Retina (tissue), 1 donor: ENCODE measurements around the gene RPS14.

Experiments used
- DNase-seq: peaks from one replicate; pipeline ENCODE4 v3.0.0-alpha.2; 2016

Gene RPS14

DNA sequence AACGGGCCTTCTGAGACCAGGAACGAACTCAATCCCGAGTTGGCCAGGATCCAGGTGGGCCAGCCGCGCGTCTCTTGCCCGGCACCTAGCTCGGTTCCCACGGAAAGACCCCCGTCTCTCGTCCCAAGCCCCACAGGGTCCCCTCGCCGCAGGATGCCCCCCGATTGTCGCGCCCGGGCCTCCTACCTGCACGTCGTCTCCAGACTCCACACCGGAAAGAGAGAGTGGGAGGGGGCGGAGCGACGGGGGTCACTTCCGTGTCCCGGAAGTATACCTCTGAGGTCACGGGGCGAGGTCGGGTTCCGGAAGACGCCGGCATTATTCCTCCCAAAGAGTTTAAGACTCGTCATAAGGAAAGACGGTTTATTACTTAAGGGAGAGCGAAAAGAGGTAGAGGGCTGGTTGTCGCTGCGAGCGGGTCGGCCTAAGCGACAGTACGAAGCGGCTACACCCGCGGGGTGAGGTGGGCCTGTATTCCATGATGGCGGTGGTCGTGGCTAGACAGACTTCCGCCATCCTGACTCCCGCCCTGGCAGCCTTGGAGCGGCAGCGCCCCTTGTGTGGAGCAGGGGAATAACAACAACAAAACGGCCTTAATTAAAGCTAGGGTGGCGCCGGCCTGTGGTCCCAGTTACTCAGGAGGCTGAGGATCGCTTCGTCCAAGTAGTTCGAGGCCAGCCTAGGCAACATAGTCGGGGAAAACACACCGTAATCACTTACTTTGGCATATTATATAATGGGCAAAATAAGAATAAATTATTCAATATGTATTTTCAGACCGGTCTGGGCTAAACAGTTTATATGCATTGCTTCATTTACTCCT is at the start of gene RPS14:
Gene RPS14, minus strand, starts transcription at position 223 of the 823 bp plus-strand sequence. CDS start 2,006 bp downstream, outside the sequence.
- peak; percentile 100 for DNase-seq

DNA sequence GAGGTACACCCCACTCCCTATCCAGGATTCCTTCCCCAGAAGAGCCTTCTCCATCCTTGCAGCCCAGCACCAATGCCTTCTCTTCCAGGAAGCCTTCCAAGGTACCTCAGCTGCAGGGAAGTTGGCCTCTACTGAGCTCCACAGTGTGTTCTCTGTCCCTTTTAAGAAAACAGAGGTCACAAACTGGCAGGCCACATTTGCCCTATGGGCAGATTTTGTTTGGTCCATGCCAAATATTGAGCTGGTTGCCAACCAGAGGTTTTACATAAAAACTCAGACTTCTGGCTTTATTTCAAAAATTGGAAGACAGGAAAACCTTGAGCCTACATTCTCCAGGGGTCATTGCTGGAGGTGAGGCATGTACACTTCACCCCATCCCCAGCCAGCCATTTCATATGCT is 49.4 kb upstream of the RPS14 start:
- no peak for DNase-seq

DNA sequence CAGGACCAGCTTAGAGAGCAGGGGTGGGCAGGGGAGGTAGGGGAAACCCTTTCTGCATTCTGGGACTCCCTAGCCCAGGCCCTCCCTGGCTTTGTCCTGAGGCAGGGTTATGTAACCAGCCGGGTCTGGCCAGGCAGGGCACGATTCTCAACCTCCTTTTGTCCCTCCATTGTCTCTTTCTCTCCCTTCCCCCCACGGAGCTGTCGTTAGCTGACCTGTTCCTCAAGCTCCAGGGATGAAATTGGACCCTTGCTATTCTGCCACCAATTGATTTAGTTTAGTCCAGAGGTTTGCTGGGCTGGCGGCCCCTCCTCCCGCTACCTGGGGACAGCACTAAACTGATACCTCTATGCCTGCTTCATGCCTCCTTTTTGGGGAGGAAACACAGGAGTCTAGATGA is 49.0 kb upstream of the RPS14 start:
- DNase-seq: no peak

DNA sequence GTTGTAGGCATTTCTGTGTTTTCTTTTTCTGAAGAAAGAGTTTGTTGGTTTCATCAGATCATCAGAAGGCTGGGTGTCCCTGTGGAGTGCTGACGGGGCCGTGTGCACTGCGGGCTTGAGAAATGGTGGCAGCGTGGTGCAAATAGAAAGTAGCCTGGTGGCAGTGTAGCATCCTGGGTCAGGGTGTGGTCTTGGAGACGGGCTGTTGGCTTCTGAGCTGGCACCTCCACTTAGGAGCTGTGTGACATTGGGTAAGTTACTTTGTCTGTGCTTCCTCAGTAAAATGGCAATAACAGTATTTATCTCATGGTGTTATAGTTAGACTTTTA is 48.4 kb upstream of the RPS14 start:
- no peak for DNase-seq

DNA sequence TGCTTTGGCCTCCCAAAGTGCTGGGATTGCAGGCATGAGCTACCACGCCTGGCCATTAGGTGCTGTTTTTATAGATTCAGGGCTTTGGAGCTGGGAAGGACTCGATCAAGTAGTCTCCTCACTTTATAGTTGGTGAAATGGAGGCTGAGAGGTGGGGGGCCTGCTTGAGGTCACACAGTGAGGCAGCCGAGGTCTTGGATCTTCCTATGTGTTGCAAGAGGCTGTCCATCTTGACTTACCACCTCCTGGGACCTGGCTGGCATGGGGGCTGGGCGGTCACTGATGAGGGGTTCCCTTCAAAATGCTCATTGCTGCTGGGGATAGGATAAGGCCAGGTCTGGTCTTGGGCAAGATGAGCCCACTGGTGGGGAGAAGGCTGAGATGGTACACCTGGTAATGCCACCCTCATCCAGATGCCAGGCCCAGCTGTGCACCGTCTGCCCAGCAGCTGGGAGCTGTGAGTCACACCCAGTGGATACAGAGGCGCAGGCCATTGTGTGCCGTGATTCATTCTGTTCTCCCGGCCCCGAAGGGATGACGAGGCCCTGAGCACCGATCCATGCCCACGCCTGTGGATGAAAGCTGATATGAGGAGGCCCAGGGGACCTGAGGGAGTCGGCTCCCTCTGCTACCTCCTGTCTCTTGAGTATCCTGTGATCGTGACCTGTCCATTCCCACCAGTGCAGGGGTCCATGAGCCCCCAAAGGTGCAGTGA is 47.9 kb upstream of the RPS14 start:
- DNase-seq: no peak

DNA sequence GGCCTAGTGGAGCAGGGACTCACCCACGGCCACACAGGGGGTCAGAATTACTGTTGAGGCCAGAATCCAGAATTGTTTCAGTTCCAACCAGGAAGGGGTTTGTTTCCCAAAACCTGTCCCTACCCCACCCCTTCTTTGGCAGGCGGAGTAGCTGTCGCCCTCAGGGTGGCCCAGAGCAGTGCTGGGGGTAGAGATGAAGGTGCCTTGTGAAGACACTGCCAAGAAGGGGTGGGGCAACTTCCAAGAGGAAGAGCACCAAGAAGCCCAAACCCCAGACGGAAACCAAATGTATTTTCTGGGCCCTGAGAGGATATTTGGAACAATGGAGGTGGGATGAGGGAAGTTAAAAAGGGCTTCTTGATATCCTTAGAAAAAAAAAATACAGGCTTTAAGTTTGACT is 47.0 kb upstream of the RPS14 start:
- no peak for DNase-seq

DNA sequence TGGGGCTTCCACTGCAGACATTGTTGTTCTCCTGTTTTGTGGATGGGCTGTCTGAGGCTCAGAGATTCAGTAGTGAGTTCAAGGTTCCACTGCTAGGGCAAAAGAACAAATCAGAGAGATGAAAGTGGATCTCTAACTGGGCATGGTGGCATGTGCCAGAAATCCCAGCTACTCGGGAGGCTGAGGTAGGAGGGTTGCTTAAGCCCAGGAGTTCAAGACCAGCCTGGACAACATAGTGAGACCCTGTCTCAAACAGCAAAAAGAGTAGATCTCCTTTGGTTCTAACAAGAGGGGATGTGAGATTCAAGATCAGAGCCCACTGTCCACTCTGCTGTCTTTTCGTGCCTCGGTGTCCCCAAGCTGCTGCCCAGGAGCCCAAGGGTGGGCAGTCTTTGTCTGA is 46.6 kb upstream of the RPS14 start:
- no peak for DNase-seq

DNA sequence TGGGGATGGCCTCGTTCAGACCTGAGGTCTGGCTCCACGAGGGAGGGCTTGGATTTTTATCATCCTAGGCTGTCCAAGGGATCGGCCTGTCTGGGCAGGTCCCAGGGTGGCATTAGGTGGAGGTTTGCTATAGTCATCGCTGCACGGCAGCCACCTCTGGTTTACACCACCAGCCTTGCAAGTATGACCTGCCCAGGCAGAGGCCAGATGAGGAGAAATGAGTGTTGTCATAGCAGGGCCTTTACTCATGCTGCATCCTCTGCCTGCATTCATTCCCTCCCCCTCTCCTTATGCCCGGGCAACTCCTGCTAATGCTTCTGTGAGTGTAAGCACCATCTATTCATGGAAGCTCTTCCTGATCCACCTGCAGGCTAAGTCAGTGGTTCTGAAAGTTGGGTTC is 43.1 kb upstream of the RPS14 start:
- no peak for DNase-seq

DNA sequence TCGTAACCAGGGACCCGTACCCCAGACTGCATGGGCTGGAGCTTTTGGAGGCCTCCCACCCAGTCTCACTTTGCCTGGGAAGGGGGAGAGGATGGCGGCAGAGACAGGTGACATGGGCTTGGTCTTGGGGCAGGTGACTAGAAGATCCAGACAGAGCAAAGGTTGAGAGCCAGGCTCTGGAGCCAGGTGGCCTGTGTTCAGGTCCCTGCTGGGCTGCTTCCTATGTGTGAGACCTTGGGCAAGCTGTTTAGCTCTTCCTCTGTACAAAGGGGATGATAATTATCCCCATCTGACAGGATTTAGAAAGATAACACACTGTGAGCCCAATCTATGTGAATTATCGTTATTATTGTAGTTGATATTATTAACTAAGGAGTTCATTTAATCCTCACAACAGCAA is 42.3 kb upstream of the RPS14 start:
- no peak for DNase-seq

DNA sequence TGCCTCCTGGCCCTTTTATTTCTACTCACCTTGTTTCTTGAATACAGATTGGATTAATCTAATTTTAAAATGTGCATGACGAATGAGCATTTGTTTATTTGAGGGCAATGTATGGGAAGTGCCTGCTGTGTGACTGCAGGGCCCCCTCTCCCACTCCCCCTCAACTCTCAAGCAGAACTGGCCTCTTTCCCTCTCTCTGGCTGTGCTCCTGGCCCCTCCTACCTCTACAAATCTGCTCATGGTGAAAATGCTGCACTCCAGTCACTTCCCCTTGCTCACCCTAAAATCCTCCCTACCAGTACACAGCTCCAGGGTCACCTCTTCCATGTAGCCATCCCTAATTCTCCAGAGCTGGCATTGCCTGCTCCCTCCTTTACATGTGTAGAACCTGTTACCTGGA is 41.2 kb upstream of the RPS14 start:
- DNase-seq: no peak

DNA sequence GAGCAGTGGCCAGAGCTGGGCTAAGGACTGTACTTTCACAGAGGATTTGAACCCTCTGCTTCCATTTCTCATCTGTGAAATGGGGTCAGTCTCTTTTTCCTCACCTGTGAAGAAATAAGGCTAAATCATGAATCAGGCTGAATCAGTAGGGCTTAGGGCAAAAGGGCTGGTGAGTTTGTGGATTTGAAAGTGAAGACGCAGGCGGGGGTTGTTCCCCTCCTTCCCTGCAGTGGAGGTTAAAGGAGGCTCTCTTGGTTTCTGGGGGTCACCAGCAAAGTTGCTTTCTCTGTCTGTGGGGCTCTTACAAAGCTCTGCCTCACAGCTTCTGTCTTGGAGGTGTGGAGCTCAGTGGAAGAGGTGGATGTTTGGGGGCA is 40.7 kb upstream of the RPS14 start:
- no peak for DNase-seq

DNA sequence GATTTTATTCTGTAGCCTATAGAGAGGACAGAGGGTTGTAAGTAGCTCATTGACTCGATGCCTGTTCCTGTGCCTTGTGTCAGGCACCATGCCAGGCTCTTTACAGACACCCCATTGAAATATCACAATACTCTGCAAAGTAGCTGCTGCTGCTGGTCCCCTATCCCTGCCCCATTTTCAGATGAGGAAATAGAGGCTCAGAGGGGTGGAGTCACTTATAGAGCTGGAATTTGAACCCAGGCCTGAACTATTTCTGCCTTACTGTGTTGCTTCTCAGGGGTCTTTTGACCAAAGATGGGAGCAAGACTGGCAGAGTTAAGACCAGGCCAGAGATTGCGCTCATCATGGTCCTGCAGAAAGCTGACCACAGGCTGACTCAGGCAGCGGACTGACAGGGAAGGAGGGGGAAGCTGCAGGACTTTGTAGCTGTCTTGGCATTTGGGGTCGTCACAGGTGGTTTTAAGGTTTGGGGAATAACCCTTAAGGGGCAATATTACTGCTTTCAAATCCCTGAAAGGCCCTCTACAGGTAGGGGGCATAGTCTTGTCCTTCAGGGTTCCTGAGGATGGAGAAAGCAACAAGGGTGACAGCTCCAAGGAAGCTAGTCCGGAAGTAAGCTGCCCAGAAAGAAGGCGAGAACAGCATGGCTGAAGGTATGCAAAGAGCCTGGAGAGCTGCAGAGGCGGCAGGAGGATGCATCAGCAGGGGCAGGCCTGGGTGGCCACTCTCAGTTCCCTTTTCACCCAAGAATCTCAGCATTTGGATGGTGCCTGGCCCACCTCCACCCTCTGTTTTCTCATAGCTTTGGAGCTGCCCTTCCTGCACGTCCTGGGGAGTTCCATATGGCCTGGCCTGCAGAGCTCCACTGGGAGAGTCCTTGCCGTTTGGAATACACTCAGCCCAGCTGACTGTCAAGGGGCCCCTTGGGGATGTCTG is 40.1 kb upstream of the RPS14 start:
- no peak for DNase-seq

DNA sequence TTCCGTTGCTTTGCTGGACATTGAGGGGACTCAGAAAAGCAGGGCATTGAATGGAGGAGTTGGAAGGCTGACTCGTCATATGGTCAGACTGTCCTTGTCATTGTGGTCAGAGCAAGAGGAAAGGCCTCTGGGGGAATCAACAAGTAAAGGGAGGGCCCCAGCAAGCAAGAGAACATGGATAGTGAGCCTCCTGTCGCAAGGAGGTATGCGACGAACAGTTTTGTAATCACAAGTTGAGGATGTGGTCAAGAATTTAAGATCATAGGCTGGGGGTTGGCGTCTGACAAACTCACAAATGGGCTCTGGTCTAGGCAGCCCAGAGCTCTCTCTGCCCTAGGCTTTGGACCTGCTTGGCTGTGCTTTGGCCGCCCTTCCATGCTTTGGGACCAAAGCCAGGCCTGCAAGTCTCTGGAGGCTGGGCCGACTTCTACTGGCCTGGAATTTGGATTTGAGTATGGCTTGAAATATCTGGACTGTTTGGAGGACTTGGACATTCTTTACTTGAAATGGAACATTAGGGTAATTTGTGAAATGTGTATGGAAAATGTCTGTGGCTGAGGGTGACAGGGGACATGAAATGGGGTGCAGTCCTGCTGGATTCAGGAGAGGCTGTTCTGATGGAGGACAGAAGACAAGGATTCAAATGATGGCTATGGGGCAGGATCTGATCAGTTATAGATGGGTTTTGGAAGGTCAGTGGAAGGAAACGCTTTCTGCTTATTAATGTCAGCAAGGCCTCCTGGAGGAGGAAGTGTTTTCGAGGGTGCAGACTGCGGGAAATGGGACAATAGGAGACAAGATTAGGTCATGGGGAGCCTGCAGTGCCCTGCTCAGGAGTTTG is 39.2 kb upstream of the RPS14 start:
- no peak for DNase-seq

DNA sequence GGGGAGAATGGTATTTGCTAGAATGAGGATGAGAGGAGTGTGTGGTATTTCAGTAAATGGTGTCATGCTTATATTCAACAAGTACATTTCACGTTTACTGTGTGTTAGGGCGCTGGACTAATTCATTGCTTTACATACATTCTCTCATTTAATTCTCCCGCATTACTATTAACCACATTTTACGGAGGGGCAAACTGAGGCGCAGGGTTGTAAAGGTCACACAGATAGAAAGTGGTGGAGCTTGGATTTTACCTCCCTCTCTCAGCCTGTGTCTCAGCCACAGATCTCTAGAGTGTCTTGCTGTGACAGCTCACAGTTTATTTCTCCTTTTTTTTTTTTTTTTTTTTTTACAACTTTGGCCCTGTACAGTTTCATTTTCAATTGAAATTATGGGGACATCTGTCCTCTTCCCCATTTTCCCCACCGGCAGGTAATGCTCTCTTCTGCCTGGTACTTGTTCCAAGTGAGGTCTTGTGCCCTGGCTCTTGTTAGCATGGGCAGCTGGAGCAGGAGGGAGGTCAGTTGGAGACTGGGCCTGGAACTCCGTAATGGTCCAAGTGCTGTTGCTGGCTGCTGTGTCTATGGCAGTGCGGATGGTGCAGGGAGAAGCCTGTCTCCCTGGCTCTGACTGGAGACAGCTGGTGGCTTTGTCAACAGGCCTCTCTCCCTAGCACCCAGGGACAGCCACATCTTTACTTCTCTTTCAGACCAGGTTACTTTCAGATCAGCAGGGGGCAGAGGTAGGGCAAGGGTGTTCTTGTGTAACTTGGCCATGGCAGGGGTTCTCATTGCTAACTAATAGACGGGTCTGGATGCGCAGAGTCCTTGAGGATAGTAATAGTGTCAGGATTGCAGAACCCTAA is 37.9 kb upstream of the RPS14 start:
- no peak for DNase-seq

DNA sequence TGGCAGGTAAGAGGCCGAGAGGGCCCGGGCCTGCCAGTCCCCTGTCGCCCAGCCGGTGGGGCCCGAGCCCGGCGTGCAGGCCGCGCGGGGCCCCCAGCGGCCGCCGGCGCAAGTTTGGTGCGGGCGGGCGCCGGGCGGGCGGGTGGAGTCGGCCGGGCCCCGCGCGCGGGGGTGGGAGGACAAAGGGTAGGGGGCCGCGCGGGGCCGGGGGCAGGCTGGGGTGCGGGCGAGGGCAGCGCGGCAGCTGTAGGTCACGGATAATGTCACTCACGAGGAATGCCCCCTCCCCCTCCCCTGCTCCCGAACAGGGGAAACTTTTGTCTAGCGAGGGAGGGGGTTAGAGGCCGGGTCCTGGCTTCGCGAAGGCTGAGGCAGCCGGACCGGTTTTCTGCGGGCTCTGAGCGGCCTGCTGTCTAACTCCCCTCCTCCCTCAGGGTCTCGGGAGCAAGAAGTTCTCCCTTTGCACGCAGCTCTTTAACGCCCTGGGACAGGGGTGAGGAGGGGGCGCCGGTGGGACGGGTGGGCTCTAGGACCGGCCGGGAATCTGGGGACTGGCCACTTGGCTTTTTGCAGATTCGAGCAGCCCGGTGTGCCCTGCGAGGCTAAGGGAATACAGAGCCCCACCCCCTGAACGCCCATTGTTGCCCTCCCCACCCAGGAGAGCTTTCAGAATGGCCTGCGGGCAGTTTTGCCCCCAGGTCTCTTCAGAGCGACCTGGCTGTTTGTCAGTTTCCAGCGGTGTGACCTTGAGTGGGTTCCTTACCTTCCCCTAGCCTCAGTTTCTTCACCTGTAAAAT is 37.1 kb upstream of the RPS14 start:
- DNase-seq: peak; percentile 87

DNA sequence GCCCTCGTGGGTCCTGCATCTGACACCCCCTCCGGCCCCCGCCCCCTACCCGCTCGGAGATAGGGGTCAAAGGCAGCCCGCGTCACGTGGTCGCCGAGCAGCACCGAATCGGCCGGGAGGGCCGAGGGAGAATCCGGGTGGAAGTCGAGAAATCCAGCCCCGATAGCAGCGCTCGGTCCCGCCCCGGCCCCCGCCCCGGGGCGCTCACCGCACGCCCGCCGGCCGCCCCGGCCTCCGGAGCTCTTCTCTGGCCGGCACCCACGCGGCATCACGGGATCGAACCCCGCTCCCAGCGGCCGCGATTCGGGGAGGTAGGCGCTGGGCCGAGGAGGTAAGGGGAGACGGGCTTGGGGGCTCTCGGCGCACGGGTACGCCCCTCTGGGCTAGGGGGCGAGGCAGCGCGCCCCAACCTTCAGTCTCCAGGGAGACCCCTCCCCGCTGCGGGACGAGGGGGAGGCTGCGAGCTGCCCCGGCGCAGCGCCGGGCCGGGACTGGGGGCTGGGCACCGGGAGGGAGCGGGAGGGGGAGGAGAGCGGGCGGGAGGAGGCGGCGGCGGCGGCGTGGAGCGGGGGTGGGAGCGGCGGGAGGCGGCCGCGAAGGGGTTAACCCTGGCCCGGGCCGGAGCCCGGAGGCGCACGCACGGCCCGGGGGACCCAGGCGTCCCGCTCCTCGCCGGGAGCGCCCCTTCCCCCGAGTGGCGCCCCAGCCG is 36.3 kb upstream of the RPS14 start:
- DNase-seq: peak; percentile 70

DNA sequence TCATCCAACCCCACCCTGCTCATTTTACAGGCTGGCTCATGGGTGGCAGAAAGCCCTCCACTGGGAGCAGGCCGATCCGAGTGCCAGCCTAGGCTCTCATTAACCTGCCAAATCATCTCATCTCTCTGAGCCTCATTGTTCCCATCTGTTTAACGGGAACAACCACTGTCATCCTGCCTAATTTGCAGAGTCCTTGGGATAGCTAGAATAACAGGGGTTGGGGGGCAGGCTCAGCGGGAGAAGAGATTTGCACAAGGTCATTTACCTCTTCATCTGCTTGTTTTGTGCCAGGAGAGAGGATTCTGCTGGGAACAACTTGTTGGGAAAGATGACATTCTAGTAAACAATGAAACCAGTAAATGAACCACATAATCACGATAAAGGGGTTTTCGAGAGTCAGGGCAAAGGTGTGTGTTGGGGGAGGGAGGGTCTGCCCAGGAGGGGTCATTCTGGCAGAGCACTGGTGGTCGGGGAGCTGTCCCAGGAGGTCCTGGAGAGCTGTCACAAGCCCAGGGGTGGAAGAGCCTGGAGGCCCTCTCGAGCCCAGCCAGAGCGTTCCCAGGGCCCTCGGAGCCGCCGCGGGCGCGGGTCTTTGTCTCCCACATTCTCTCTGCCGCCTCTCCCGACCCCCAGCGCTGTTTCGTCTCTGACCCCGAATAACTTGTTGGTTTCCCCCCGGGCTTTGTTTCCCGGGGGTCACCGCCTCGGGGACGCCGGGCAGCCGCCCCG is 35.6 kb upstream of the RPS14 start:
- peak; percentile 82 for DNase-seq

DNA sequence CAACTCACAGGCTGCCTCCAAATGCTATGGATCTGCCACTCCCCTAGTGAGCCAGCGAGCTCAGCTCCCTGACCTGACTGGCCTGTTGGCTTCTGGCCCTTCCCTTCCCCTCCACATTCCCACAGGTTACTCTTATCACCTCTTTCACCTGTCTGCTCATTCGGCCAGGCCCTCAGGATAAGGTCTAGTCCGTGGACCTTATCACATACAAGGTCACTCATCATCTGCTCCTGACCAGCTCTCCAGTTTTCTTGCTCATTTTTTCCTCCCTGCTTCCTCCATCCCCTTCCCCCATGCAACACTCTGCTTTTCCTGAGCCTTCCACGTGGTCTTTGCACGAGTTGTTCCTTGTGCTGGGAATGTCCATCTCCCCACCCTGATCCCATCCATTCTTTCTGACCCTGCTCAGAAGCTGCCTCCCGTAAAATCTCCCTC is 32.5 kb upstream of the RPS14 start:
- no peak for DNase-seq

DNA sequence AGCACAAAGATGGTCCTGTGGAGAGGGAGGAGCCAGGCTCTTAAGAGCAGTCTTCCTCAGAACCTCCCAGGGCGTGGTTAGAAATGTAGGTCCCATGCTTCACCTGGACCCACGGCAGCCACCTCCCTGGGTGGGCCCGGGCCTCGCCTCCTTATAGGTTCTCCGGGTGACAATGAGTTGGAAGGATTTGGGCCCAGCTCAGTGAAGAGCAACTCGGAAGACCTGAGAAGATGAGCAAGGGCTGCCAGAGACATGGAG is 32.1 kb upstream of the RPS14 start:
- DNase-seq: no peak

DNA sequence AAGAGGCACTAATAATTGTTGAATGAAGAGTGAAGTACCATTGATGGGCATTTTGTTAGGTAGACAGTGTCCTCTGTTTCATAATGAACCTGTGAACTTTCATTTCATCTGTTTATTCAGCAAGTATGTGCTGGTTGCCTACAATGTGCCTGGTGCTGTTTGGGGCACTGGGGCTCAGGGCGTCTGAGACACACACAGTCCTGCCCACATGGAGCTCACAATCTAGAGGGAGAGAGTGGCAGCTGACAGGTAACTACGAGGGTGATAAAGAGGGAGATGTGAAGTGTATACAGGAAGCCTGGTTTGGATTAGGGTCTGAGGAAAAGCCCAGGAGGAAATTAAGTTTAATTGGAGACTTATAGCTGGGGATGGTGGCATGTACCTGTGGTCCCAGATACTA is 29.9 kb upstream of the RPS14 start:
- no peak for DNase-seq
